ENCODE data around the gene UGT2A3.
"Not testable (repeated sequence)": the region's sequence is repeated elsewhere in the genome, so short reads cannot be mapped to it uniquely, and the experiment has no call there.

UGT2A3 gene

GRCh38 chr4:68951078-68951805 is at the start of gene UGT2A3:
TSS of gene UGT2A3 (minus strand) at chr4:68951804. CDS start at chr4:68951760, 44 bp downstream.
- no peak for DNase-seq (ENCODE audit: low read depth in 2 of 2, low spot score in 1 of 2)

GRCh38 chr4:68997040-68997439 is 45.4 kb upstream of the UGT2A3 start:
- DNase-seq (ENCODE audit: low read depth in 2 of 2, low spot score in 1 of 2): no peak

GRCh38 chr4:68995292-68995691 is 43.7 kb upstream of the UGT2A3 start:
- DNase-seq (ENCODE audit: low read depth in 2 of 2, low spot score in 1 of 2): no peak

DNA sequence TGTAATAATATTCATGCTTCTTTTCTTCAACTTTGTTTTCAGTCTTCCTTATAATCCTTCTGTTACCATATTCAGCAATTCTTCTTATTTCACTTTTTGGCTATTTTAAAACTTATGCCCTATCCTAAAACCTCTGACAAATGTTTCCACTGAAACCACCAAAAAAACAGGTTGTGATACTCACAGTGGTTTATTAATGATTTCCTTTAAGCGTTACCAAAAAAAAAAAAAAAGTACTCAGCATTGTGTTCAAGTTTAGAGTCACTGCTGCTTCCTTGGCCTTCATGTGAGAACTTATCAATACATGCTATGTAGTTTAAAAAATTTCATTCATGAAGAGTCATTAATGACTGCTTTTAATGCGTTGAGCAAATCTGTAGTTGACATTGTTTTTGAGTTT is 35.4 kb upstream of the UGT2A3 start:
- DNase-seq (ENCODE audit: low read depth in 2 of 2, low spot score in 1 of 2): no peak

- DNase-seq (ENCODE audit: low read depth in 2 of 2, low spot score in 1 of 2): no peak
Measured at GRCh38 chr4:68985442-68985841, 33.8 kb upstream of the UGT2A3 start.

DNA sequence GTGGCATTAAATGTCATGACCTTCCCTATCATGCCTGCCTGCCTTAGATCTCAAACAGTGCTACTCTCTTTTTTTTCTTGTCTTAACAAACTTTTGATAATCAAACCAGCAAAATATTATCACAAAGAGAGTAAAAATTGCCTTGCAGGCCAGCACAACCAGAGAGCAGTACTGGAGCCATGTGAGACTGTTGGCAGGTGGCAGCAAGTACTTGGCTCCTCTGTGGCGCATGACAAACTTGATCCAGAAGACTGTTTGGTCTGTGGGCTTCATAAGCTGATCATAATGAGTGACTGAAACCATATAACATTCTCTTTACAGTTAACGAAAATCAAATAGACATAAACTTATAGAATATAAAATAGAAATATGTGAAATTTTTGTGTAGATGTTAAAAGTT is 33.3 kb upstream of the UGT2A3 start:
- no peak for DNase-seq (ENCODE audit: low read depth in 2 of 2, low spot score in 1 of 2)

GRCh38 chr4:68963374-68963773 is 11.8 kb upstream of the UGT2A3 start:
- DNase-seq (ENCODE audit: low read depth in 2 of 2, low spot score in 1 of 2): no peak

DNA sequence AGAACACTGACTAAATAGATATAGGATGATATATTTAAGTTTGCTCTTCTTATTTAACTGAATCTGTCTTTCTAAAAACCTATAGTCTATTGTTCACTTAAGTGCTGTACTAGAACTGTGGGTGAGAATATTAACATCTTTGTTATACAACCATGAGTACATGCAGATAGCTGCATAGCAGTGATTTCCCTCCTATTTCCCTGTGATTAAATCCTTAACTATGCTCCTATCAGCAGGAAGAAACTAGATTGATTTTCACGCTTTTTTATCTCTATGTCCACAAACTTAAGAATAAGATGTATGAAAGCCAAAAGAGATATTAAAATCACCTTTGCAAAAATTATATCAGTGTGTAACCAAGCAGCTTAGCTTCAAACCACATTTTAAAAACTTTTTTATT is 11.3 kb upstream of the UGT2A3 start:
- DNase-seq (ENCODE audit: low read depth in 2 of 2, low spot score in 1 of 2): no peak

DNA sequence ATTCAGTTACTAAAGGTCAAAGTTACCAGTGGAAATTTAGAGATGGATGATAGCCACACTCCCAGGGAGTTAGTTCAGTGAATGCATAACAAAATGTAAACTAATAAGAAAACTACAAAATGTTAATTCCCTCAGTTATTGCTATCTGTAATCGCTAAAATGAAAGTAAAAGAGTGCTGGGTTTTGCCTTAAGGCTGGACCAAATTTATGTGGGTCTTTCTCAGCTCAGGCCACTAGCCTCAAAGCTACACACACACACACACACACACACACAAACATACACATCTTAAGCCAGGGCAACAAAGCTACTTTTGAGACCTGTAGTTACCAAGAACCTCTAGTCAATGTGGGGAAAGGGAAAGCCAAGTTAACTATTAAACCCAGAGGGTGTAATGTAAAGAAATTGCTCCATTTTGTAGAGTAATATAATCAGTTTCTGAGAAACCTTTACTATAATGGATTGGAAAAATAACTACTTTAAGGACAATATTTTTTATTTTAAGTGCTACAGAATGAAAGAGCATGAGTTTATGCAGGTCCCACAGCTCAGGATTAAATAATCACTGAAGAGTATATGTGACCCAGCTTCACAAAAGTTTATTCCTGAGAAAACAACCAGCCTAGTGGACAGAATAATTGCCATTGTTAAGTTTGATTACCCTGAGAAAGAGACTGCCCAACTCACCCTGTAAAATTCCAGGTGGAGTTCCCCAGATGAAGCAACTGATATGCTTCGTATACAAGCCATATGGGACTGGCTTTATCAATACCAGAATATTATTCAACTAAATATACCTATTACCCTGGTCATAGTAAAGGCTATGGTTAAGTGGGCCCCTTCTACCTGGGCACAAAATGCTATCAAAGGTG is 8.9 kb upstream of the UGT2A3 start:
- DNase-seq (ENCODE audit: low read depth in 2 of 2, low spot score in 1 of 2): no peak

GRCh38 chr4:68959085-68959484 is 7.5 kb upstream of the UGT2A3 start:
- DNase-seq (ENCODE audit: low read depth in 2 of 2, low spot score in 1 of 2): not testable (repeated sequence)

DNA sequence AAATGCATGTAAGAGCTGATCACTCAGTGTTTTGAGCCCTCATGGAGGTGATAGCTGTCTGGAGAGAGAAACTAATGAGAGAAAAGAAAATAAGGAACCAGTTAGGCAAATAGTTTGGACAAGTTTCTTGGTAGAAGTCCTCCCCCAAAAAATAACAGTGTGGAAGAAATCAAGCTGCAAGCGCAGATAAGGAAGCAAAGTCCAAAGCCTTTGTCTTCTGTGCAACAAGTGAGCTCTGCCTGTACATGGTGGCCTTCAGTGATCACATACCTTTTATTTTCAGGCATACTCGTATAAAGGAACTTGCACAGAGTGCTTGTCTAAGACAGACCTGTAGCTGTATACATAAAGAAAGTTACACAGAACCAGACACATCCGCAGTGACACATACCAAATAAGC is 2.5 kb upstream of the UGT2A3 start:
- DNase-seq (ENCODE audit: low read depth in 2 of 2, low spot score in 1 of 2): no peak

DNA sequence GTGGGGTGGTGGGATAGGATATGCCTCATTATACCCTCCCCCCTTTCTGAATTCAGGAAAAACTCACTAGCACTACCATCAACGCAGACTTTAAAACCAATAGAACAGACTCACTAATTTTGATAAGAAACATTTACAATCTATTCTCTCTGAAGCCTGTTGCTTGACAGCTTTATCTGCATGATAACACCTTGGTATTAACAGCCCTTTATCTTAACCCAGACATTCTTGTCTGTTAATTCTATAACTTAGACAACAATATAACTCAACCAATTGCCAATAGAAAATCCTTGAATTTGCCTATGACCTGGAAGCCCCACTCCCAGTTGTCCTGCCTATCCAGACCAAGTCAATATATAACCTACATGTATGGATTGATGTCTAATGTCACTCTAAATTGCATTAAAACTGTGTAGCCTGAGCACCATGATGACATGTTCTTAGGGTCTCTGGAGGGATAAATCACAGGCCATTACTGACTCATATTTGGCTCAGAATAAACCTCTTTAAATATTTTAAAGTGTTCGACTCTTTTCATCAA is 1.5 kb upstream of the UGT2A3 start:
- DNase-seq (ENCODE audit: low read depth in 2 of 2, low spot score in 1 of 2): no peak

DNA sequence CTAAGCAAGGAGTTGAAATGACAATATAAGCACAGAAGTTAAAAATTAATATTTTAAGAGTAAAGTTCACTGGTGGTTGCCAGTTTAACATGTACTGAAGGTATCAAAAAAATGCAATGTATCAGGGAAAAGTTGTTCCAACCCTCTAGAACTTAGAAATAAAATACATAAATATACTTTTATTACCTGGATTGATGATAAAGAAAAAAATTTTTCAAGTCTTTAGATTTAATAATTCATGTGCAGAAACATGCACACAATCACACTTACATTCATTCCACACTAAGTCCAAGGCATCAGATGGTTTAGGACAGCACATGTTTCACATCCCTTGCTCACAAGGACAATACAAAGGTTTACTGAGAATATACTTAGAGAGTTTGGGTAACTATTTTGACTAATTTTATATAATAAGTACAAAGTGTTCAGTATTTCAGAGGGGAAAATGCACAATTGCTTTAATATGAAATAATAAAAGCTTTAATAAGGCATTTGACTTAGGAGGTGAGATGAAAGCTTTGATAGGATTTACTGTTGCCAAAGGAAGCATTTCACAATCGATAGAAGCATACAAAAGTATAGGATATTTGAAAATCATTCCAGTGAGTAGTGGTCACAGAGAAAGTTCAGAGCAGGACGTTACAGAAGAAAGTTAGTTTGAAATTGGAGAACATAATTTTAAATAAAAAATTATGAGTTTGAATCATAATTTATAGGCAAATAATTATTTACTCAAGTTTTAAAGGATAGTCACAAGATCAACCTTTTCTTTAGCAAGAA is 392 bp upstream of the UGT2A3 start:
- no peak for DNase-seq (ENCODE audit: low read depth in 2 of 2, low spot score in 1 of 2)

- no peak for DNase-seq (ENCODE audit: low read depth in 2 of 2, low spot score in 1 of 2)
Measured at GRCh38 chr4:68950033-68950432, 1.6 kb downstream of the UGT2A3 start.

- no peak for DNase-seq (ENCODE audit: low read depth in 2 of 2, low spot score in 1 of 2)
Measured at GRCh38 chr4:68948985-68949384, 2.6 kb downstream of the UGT2A3 start.

DNA sequence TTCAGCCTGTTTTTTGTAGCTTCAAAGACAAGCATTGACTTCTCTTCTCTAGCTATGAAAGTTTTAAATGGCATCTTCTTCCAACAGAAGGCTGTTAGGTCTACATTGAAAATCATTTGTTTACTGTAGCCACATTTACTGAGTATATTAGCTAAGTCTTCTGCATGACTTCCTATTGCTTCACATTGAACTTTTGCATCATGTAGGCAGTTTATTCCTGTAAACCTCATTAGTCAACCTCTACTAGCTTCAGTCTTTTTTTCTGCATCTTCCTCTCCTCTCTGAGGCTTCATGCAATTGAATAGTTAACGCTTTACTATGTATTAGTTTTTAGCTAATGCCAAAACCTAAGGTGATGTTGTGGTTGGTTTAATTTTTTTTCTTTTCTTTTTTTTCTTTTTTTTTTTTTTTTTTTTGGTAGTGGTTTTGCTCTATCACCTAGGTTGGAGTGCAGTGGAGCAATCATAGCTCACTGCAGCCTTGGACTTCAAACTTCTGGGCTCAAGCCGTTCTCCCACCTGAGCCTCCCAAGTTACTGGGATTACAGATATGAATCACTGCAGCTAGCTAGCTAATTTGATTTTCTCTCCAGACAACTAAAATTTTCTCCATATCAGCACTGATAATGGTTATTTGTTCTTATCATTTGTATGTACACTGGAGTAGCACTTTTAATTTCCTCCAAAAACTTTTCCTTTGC is 3.4 kb downstream of the UGT2A3 start:
- DNase-seq (ENCODE audit: low read depth in 2 of 2, low spot score in 1 of 2): no peak

DNA sequence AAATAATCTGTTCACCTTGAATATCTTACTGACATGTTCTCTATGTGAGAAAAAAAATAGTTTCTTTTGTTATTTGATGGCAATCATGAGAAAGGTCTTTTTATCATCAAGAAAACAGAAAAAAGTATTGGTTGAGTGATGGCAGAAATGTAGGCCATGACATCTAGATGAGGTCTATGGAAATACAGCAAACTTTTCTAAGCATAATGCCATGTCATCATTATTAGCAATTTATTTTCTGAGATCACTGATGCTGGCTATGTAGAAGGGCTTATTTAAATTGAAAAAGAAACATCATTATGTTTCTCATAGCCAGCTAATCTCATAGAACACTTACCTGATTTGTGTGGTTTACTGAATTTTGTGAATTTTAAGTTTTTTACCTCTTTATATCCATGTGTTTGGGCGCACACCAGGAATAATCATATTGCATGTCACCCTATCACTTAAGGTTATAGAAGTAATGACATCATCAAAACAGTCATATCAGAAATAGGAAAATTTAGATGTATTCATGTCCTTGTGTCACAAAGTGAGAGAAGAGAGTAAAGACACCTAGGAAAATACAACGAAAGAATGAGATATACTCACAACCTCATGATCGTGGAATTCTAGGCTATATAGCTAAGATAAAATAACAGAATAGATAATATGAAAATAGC is 22.4 kb downstream of the UGT2A3 start:
- DNase-seq (ENCODE audit: low read depth in 2 of 2, low spot score in 1 of 2): no peak

- no peak for DNase-seq (ENCODE audit: low read depth in 2 of 2, low spot score in 1 of 2)
Measured at GRCh38 chr4:68927165-68927564, 24.4 kb downstream of the UGT2A3 start.

DNA sequence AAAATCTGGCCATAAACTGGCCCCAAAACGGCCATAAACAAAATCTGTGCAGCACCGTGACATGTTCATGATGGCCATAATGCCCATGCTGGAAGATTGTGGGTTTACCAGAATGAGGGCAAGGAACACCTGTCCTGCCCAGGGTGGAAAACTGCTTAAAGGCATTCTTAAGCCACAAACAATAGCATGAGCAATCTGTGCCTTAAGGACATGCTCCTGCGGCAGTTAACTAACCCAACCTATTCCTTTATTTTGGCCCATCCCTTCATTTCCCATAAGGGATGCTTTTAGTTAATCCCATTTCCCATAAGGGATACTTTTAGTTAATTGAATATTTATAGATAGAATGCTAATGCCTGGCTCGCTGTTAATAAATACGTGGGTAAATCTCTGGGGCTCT is 29.4 kb downstream of the UGT2A3 start:
- not testable (repeated sequence) for DNase-seq (ENCODE audit: low read depth in 2 of 2, low spot score in 1 of 2)

DNA sequence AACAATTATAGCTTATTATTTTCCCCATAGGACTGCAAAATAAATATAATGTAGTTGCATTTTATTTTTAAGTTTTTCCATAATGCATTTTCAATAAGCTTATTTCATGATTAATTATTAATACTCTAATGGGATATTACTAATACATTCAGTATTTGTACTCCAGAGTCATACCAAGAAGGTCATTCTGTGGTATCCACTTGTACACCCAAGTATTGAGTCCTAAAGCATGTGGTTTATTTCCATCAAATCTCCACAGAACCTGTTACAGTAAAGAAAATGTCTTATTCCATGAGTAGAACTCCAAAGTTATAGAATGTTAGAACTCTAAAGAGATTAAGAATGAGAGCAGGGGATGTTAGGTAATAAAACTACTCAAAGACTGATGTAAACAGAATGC is 30.6 kb downstream of the UGT2A3 start:
- DNase-seq (ENCODE audit: low read depth in 2 of 2, low spot score in 1 of 2): no peak
